ENCODE measurements around the gene CDCA4. TPM values are rescaled to one million over a fixed set of nuclear protein-coding genes. Genes with fewer than 3 reads are reported as not detected.

Gene CDCA4
- total RNA-seq, 2 experiments from 2014 or later, result 17.7 to 18.8 TPM

GRCh38 chr14:105051182-105052109, 30.6 kb upstream of the CDCA4 start:
- Mint-ChIP-seq H3K9me3 (no peaks in the 10 kb centered on the region), H3K27me3 (no peaks in the 10 kb centered on the region)

GRCh38 chr14:105050551-105050897, 29.6 kb upstream of the CDCA4 start:
- no peaks in the 10 kb centered on the region for H3K9me3 ChIP-seq (ENCODE audit: control insufficient read depth in 1 of 2, insufficient read depth in 1 of 2, low read length in 2 of 2)
- peaks cover 7% of the 10 kb centered on the region for H3K4me1 ChIP-seq (ENCODE audit: insufficient read depth, low read length)
- Mint-ChIP-seq H3K9me3 (no peaks in the 10 kb centered on the region), H3K4me3 (no peak overlapping the region), H3K4me1 (ENCODE audit: low read depth) (peaks cover 16% of the 10 kb centered on the region), H3K27me3 (no peaks in the 10 kb centered on the region), H3K36me3 (ENCODE audit: low read depth) (peaks cover 60% of the 10 kb centered on the region), H3K27ac (no peak overlapping the region)
- H3K27ac ChIP-seq (ENCODE audit: low read depth in 1 of 2, low read length in 2 of 2), result no peak overlapping the region
- CTCF ChIA-PET, result no interaction called here
- TF ChIP-seq CTCF (IDR thresholded peaks at IDR 0.05), result no peak
- POLR2A ChIA-PET, result no interaction called here
- ATAC-seq (ENCODE audit: poor library complexity) (no peak), DNase-seq (peak in 1 of 14 experiments; percentile 3)
- peaks cover 56% of the 10 kb centered on the region for H3K36me3 ChIP-seq (ENCODE audit: insufficient read depth, low read length)
- H3K4me3 ChIP-seq (ENCODE audit: low read length), result no peak overlapping the region
- H3K27me3 ChIP-seq (ENCODE audit: control insufficient read depth in 1 of 2, insufficient read depth in 2 of 2, low read length in 2 of 2), result no peaks in the 10 kb centered on the region
- intact Hi-C loops (cut with DNase I, micrococcal nuclease), result no loop called here

More at GRCh38 chr14:105051182-105052109, 30.6 kb upstream of the CDCA4 start:
- Histone ChIP-seq H3K27ac (ENCODE audit: low read depth in 1 of 2, low read length in 2 of 2) (no peak overlapping the region), H3K36me3 (ENCODE audit: insufficient read depth, low read length) (peaks cover 65% of the 10 kb centered on the region), H3K4me3 (ENCODE audit: low read length) (no peak overlapping the region), H3K27me3 (ENCODE audit: control insufficient read depth in 1 of 2, insufficient read depth in 2 of 2, low read length in 2 of 2) (no peaks in the 10 kb centered on the region), H3K4me1 (ENCODE audit: insufficient read depth, low read length) (no peaks in the 10 kb centered on the region), H3K9me3 (ENCODE audit: control insufficient read depth in 1 of 2, insufficient read depth in 1 of 2, low read length in 2 of 2) (no peaks in the 10 kb centered on the region)
- Mint-ChIP-seq H3K36me3 (ENCODE audit: low read depth) (peaks cover 64% of the 10 kb centered on the region), H3K4me3 (peak overlapping the region; percentile 20), H3K4me1 (ENCODE audit: low read depth) (peaks cover 10% of the 10 kb centered on the region), H3K27ac (peak overlapping the region; percentile 79)
- ATAC-seq (ENCODE audit: poor library complexity) (no peak), DNase-seq (peak in 1 of 14 experiments; percentile 1)
- TF ChIP-seq CTCF (IDR thresholded peaks at IDR 0.05), result no peak
- ChIA-PET POLR2A (no interaction called here), CTCF (no interaction called here)
- intact Hi-C loops (cut with DNase I, micrococcal nuclease), result no loop called here

GRCh38 chr14:105049753-105050550, 29.1 kb upstream of the CDCA4 start:
- ChIA-PET CTCF (interaction anchor here (0.7 kb wide), 1 partner anchor 37 kb away, joined by 3 read pairs; no protein-coding TSS in a partner anchor), POLR2A (no interaction called here)
- no peaks in the 10 kb centered on the region for H3K27me3 ChIP-seq (ENCODE audit: control insufficient read depth in 1 of 2, insufficient read depth in 2 of 2, low read length in 2 of 2)
- H3K36me3 ChIP-seq (ENCODE audit: insufficient read depth, low read length), result peaks cover 51% of the 10 kb centered on the region
- H3K9me3 ChIP-seq (ENCODE audit: control insufficient read depth in 1 of 2, insufficient read depth in 1 of 2, low read length in 2 of 2), result no peaks in the 10 kb centered on the region
- no peak overlapping the region for H3K4me3 ChIP-seq (ENCODE audit: low read length)
- Mint-ChIP-seq H3K4me1 (ENCODE audit: low read depth) (peaks cover 17% of the 10 kb centered on the region), H3K9me3 (no peaks in the 10 kb centered on the region), H3K27ac (no peak overlapping the region), H3K4me3 (no peak overlapping the region), H3K27me3 (peaks cover under 1% of the 10 kb centered on the region), H3K36me3 (ENCODE audit: low read depth) (peaks cover 54% of the 10 kb centered on the region)
- H3K27ac ChIP-seq (ENCODE audit: low read depth in 1 of 2, low read length in 2 of 2), result no peak overlapping the region
- DNase-seq, result peak in 1 of 14 experiments; percentile 2
- no peak for ATAC-seq (ENCODE audit: poor library complexity)
- intact Hi-C loops (cut with DNase I, micrococcal nuclease), result loop anchor here in 1 of 2 experiments (5.0 kb wide), 1 partner anchor 302 kb away; no protein-coding TSS in a partner anchor
- peaks cover 10% of the 10 kb centered on the region for H3K4me1 ChIP-seq (ENCODE audit: insufficient read depth, low read length)
- TF ChIP-seq CTCF (IDR thresholded peaks at IDR 0.05), result no peak
